K562 (cell line): ENCODE results near the gene MPIG6B. TPM values are rescaled to one million over a fixed set of nuclear protein-coding genes. Genes with fewer than 3 reads are reported as not detected.

Experiments used
- CXXC5 ChIP-seq: fragments of 250-450 bp; sonication (Bioruptor Pico); IDR thresholded peaks from 2 replicates; pipeline ENCODE4 v1.8.0; 2022; ENCODE audit warnings: inconsistent platforms, mild to moderate bottlenecking, moderate library complexity
- DPF2 ChIP-seq: fragments of 450-650 bp; IDR thresholded peaks from 2 replicates; pipeline ENCODE4 v1.6.1; 2016
- E4F1 ChIP-seq: fragments of 250-450 bp; sonication (Bioruptor Pico); IDR thresholded peaks from 2 replicates; pipeline ENCODE4 v1.5.0; 2021; ENCODE audit warnings: mild to moderate bottlenecking, borderline replicate concordance
- EP400 ChIP-seq: fragments of 450-650 bp; IDR thresholded peaks from 2 replicates; pipeline ENCODE4 v1.6.1; 2017; ENCODE audit warnings: antibody characterized with exemption, mild to moderate bottlenecking, moderate library complexity
- PREB ChIP-seq: sonication (generic); formaldehyde crosslinking; IDR thresholded peaks from 2 replicates; pipeline ENCODE4 v1.8.1; 2023; ENCODE audit warnings: mild to moderate bottlenecking, missing genetic modification reagents
- TBL1XR1 ChIP-seq, 2 experiments: IDR thresholded peaks; 2 replicates each; pipeline ENCODE4 v1.6.1; 2012; ENCODE audit warnings: improper control_type of control experiment in 2 of 2, low read length in 2 of 2, mild to moderate bottlenecking in 1 of 2
- TBP ChIP-seq: optimal IDR thresholded peaks from 2 replicates; pipeline ENCODE3; 2011; ENCODE audit warnings: low read depth, low read length, improper control_type of control experiment
- TRIM24 ChIP-seq, 2 experiments: fragments of 450-650 bp; IDR thresholded peaks; 2 replicates each; pipeline ENCODE4 v1.6.1; 2016
- TRIM25 ChIP-seq: fragments of 450-650 bp; IDR thresholded peaks from 2 replicates; pipeline ENCODE4 v1.7.0; 2016; ENCODE audit warnings: borderline replicate concordance
- ZNF232 ChIP-seq: sonication (generic); formaldehyde crosslinking; IDR thresholded peaks from 2 replicates; pipeline ENCODE4 v1.8.0; 2022; ENCODE audit warnings: mild to moderate bottlenecking, missing genetic modification reagents
- ZNF717 ChIP-seq: fragments of 250-450 bp; sonication (Bioruptor Pico); IDR thresholded peaks from 2 replicates; pipeline ENCODE4 v1.5.0; 2021
- polyA plus RNA-seq, 8 experiments: library from polyadenylated mRNA; depleted of rRNA in 4 of 8; stranded (reverse) in 5 of 8; unstranded in 3 of 8; fragments of >200 nt; fragmentation: Nextera tagmentation in 2 of 8; fragmentation: Illumina TruSeq in 1 of 8; extraction: Ambion mirVana in 2 of 8; extraction: Trizol in 1 of 8; gene quantifications; 2 replicates each; pipeline versions ENCODE4 v1.2.1 to v1.2.3, GENCODE V29; 2011 to 2014; ENCODE audit warnings: inconsistent platforms in 1 of 8, missing spikeins in 1 of 8
- total RNA-seq, 7 experiments: library from RNA; depleted of rRNA in 6 of 7; stranded (reverse); fragments of >200 nt in 6 of 7; fragmentation: Illumina TruSeq in 2 of 7; extraction: Trizol in 2 of 7; gene quantifications; 2 replicates each; pipeline versions ENCODE4 v1.2.1 to v1.2.3, GENCODE V29; 2011 to 2021; ENCODE audit warnings: low replicate concordance in 1 of 7
- TF ChIP-seq, protein P1 (sequence below): sonication (generic); formaldehyde crosslinking; IDR thresholded peaks from 2 replicates; pipeline ENCODE4 v1.8.0; 2022; ENCODE audit warnings: mild to moderate bottlenecking, missing genetic modification reagents, borderline replicate concordance
- TF ChIP-seq, protein P2 (sequence below): conservative IDR thresholded peaks from 2 replicates; pipeline ENCODE4 v1.6.1; 2011; ENCODE audit warnings: low read depth, mild to moderate bottlenecking, low read length; ENCODE audit not compliant: control insufficient read depth
- TF ChIP-seq, protein P3 (sequence below): sonication (generic); formaldehyde crosslinking; IDR thresholded peaks from 2 replicates; pipeline ENCODE4 v1.8.0; 2022; ENCODE audit warnings: mild to moderate bottlenecking, missing genetic modification reagents
- TF ChIP-seq, protein P4 (sequence below), 3 experiments: fragments of 200-800 bp in 1 of 3; sonication (Bioruptor generic) in 1 of 3; sonication (generic) in 1 of 3; formaldehyde crosslinking in 1 of 3; IDR thresholded peaks; 2 replicates each; pipeline versions ENCODE4 v1.6.1 to v1.8.0; 2016 to 2022; ENCODE audit warnings: mild to moderate bottlenecking in 2 of 3, missing compliant biosample characterization in 2 of 3, missing genetic modification characterization in 2 of 3, missing genetic modification reagents in 1 of 3

MPIG6B gene
- total and polyA plus RNA-seq, 9 of the 15 experiments (the other 6 are each of a cell fraction or from before 2014, with no cell fraction given), result 0.11 to 1.2 (median 0.28) TPM; not detected in 1

DNA sequence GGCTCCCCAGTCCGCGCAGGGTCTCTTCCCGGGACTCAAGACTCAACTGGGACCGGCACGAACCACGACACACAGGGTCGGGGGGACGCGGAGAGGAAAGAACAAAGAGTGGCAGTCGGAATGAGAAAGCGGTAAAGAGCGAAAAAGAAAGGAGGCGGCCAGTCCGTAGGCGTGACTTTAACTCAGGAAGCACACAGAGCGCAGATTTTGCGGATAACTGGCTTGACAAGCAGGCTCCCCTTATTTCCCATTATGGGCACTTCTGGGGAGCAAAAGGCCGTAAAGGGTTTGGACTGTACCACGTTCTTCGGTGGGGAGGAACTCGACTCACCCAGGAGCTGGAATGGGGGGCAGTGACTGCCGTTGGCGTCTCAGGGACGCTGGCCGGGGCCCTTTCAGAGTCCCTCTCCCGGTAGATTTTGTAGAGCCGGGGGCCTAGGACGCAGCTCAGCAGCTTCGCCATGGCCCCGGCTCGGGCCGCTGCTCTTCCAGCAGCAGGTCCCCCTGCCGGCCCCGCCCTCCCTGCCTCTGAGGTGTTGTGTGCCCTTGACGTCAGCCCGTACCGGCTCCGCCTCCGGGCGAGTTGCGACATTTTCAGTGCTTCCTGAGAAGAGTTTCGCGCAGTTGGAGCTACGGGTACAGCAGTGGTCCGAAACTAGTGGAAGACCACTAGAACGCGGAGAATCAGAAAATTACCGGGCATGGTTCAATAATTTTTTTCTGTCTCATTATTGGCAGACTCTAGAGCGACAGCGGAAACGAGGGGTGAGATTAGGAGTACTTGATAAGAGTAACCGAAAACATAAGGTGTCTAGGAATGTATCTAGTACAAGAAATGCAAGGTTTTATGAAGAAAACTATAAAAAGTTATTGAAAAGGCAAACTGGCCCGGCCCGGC lies 20.1 kb upstream of the MPIG6B start, which contains the start of gene ABHD16A (continued):
- peak; percentile 77; the same call in 1 of the 2 replicates for TF ChIP-seq TRIM25
- TF ChIP-seq TBL1XR1 (IDR thresholded peaks at IDR 0.05; ENCODE audit: low read length in 2 of 2), result peak; percentile 78 to 88
- TF ChIP-seq, protein P1, sequence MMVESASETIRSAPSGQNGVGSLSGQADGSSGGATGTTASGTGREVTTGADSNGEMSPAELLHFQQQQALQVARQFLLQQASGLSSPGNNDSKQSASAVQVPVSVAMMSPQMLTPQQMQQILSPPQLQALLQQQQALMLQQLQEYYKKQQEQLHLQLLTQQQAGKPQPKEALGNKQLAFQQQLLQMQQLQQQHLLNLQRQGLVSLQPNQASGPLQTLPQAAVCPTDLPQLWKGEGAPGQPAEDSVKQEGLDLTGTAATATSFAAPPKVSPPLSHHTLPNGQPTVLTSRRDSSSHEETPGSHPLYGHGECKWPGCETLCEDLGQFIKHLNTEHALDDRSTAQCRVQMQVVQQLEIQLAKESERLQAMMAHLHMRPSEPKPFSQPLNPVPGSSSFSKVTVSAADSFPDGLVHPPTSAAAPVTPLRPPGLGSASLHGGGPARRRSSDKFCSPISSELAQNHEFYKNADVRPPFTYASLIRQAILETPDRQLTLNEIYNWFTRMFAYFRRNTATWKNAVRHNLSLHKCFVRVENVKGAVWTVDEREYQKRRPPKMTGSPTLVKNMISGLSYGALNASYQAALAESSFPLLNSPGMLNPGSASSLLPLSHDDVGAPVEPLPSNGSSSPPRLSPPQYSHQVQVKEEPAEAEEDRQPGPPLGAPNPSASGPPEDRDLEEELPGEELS (CRISPR knock-in tag), result peak; percentile 92
- peak; percentile 88 for TF ChIP-seq CXXC5
- TF ChIP-seq, protein P2, sequence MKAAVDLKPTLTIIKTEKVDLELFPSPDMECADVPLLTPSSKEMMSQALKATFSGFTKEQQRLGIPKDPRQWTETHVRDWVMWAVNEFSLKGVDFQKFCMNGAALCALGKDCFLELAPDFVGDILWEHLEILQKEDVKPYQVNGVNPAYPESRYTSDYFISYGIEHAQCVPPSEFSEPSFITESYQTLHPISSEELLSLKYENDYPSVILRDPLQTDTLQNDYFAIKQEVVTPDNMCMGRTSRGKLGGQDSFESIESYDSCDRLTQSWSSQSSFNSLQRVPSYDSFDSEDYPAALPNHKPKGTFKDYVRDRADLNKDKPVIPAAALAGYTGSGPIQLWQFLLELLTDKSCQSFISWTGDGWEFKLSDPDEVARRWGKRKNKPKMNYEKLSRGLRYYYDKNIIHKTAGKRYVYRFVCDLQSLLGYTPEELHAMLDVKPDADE, result peak; percentile 52
- no peak; the same call in 1 of the 2 replicates for TF ChIP-seq ZNF717 (CRISPR knock-in tag)
- peak; percentile 16 to 61; a peak in 2 of 4 replicates for TF ChIP-seq TRIM24 (IDR thresholded peaks at IDR 0.05)
- peak; percentile 91 for TF ChIP-seq EP400
- TF ChIP-seq, protein P3, sequence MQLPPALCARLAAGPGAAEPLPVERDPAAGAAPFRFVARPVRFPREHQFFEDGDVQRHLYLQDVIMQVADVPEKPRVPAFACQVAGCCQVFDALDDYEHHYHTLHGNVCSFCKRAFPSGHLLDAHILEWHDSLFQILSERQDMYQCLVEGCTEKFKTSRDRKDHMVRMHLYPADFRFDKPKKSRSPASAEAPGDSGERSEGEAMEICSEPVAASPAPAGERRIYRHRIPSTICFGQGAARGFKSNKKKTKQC (CRISPR knock-in tag), result peak; percentile 91; the same call in 1 of the 2 replicates
- TF ChIP-seq ZNF232, result peak; percentile 30; the same call in 1 of the 2 replicates
- TF ChIP-seq E4F1, result peak; percentile 91
- peak; percentile 86 for TF ChIP-seq DPF2
- peak; percentile 92; the same call in 1 of the 2 replicates for TF ChIP-seq PREB (CRISPR knock-in tag)
- peak; percentile 93 for TF ChIP-seq TBP
- TF ChIP-seq, protein P4, sequence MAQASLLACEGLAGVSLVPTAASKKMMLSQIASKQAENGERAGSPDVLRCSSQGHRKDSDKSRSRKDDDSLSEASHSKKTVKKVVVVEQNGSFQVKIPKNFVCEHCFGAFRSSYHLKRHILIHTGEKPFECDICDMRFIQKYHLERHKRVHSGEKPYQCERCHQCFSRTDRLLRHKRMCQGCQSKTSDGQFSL (CRISPR knock-in tag; IDR thresholded peaks at IDR 0.05), result peak; percentile 70
- TF ChIP-seq, protein P4 (tag; IDR thresholded peaks at IDR 0.05), result no peak
